Body of pancreas (tissue), 4 donors: ENCODE data around the gene AHCYL1. TPM values are rescaled to one million over a fixed set of nuclear protein-coding genes. Genes with fewer than 3 reads are reported as not detected.

Source experiments
- ATAC-seq: fragments of 150-250 bp; one replicate; pipeline ENCODE4 v1.9.1; 2016
- DNase-seq, 4 donors: peaks; one replicate each; pipeline ENCODE4 v3.0.0-alpha.2; 2019
- H3K27ac ChIP-seq, 4 donors: fragments of 200-600 bp; sonication (generic); 1 replicate in 3 of 4; 2 replicates in 1 of 4; pipeline versions ENCODE4 v1.5.1 to v1.6.1; 2016 to 2019; ENCODE audit warnings: mild to moderate bottlenecking in 1 of 4, mixed read lengths in 1 of 4, moderate library complexity in 1 of 4
- H3K27me3 ChIP-seq, 2 donors: fragments of 200-600 bp; sonication (generic); one replicate each; pipeline ENCODE4 v1.6.0; 2016; ENCODE audit warnings: mild to moderate bottlenecking in 1 of 2
- H3K36me3 ChIP-seq, 2 donors: fragments of 200-600 bp; sonication (generic); replicated peaks in 1 of 2; 2 replicates each; pipeline ENCODE4 v1.5.1; 2016; ENCODE audit warnings: low read depth in 2 of 2; ENCODE audit not compliant: insufficient read depth in 1 of 2
- H3K4me1 ChIP-seq: fragments of 200-600 bp; sonication (generic); one replicate; pipeline ENCODE4 v1.6.0; 2016
- H3K4me3 ChIP-seq, 2 donors: fragments of 200-600 bp; sonication (generic); 1 replicate in 1 of 2; 2 replicates in 1 of 2; pipeline ENCODE4 v1.5.1; 2016 to 2019
- H3K9me3 ChIP-seq, 3 donors: fragments of 200-600 bp; sonication (generic); 1 replicate in 2 of 3; 2 replicates in 1 of 3; pipeline ENCODE4 v1.5.1; 2016
- CTCF ChIP-seq, 7 experiments: fragments of 450-650 bp in 4 of 7; fragments of 200-600 bp in 3 of 7; sonication (generic) in 3 of 7; IDR thresholded peaks; one replicate each; pipeline ENCODE4 v1.5.1; 2016 to 2019; ENCODE audit warnings: antibody characterized with exemption in 7 of 7
- POLR2A ChIP-seq, 3 donors: fragments of 450-650 bp; IDR thresholded peaks; one replicate each; pipeline ENCODE4 v1.6.1; 2016; ENCODE audit warnings: antibody characterized with exemption in 3 of 3, mild to moderate bottlenecking in 2 of 3
- WGBS, 2 donors: methylation state at CpG; one replicate each; pipeline ENCODE4 v1.1.5; 2017; 5-methylcytosine and 5-hydroxymethylcytosine counted together
- intact Hi-C: fragments of 100-400 bp; cut with DNase I; formaldehyde crosslinking; loops from one replicate; pipeline ENCODE4 v1.15.1; 2023
- total RNA-seq, 2 donors: library from RNA; depleted of rRNA; stranded (reverse); fragments of >200 nt; gene quantifications; one replicate each; pipeline ENCODE4 v1.1.0, GENCODE V29; 2016

Gene AHCYL1
- total RNA-seq, 2 donors from 2014 or later = 38.4 to 61.6 TPM

- 65 to 80% methylated on average over 7 of the region's 7 CpGs for WGBS, 2 donors
- Histone ChIP-seq H3K9me3 (no peaks in the 10 kb centered on the region), H3K4me1 (peaks cover 18% of the 10 kb centered on the region), H3K27ac (peak overlapping the region in 1 of 4 donors; percentile 29), H3K27me3 (no peaks in the 10 kb centered on the region), H3K36me3 (peaks cover 0 to 7% of the 10 kb centered on the region in 2 donors), H3K4me3 (no peak overlapping the region)
- TF ChIP-seq CTCF (IDR thresholded peaks at IDR 0.05) (no peak), POLR2A (IDR thresholded peaks at IDR 0.05) (no peak)
- intact Hi-C loops = no loop called here
- ATAC-seq = no peak
- DNase-seq = no peak
Observed at GRCh38 chr1:110008971-110009565, 24.5 kb downstream of the AHCYL1 start.

DNA sequence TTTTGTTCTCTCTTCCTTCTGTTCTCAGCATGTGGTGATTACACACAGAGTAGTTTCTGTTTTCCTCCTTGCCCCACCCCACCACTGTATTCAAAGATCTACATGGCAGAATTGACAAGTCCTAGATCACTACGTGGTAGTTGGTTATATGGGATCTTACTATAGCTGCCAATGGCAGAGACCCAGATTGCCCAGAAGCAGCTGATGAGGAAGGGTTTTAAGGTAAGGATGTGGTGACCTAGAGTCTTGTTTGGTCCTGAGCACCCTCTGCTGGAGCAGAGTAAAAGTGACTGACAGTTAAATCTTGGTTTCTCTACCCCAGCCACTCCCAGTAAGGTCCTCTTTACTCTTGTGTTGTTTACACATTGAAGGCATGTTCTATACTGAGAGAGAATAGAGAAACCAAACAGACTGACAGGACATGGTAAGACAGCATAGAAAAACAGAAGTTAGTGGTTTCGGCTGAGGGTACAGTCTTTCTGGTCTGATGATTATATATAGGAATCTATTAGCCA lies 27.0 kb downstream of the AHCYL1 start:
- H3K4me3 ChIP-seq = no peak overlapping the region
- peaks cover 4% of the 10 kb centered on the region for H3K4me1 ChIP-seq
- no peak overlapping the region for H3K27ac ChIP-seq
- peak; percentile 66 for ATAC-seq
- no peaks in the 10 kb centered on the region for H3K9me3 ChIP-seq
- peak; percentile 31 to 56 (median 35) for DNase-seq
- no peak for TF ChIP-seq POLR2A (IDR thresholded peaks at IDR 0.05)
- peak in 6 of 7 experiments; percentile 22 to 60 (median 47) for TF ChIP-seq CTCF (IDR thresholded peaks at IDR 0.05)
- no peaks in the 10 kb centered on the region for H3K27me3 ChIP-seq
- intact Hi-C loops = no loop called here
- H3K36me3 ChIP-seq = peaks cover 6 to 25% of the 10 kb centered on the region in 2 donors
- WGBS, 2 donors = 50 to 53% methylated on average over 2 of the region's 2 CpGs

GRCh38 chr1:110012100-110012780 lies 27.7 kb downstream of the AHCYL1 start:
- no peak overlapping the region for H3K27ac ChIP-seq
- no peak for ATAC-seq
- H3K36me3 ChIP-seq = peaks cover 6 to 29% of the 10 kb centered on the region in 2 donors

DNA sequence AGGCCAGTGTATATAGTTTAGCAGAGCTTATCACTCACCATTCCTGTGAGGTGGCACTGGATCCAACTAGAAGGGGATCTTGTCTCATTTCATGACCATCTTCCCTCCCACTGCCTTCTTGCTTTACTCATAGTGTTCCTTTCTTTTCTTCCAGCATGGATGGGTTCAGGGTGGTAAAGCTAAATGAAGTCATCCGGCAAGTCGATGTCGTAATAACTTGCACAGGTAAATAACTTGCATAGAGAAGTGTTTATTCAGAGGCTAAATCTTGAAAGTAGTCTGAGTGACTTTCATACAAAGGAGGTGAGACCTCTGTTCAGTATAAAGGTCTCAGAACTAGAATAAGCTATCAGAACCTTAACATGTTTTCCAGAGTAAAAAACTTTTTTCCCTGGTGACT lies 33.2 kb downstream of the AHCYL1 start:
- DNase-seq (no peak), ATAC-seq (no peak)
- TF ChIP-seq POLR2A (IDR thresholded peaks at IDR 0.05) = no peak
- no peaks in the 10 kb centered on the region for H3K4me1 ChIP-seq
- no peak overlapping the region for H3K4me3 ChIP-seq
- H3K27me3 ChIP-seq = no peaks in the 10 kb centered on the region
- H3K36me3 ChIP-seq = peaks cover 10 to 72% of the 10 kb centered on the region in 2 donors
- WGBS, 2 donors = 70 to 87% methylated on average over 3 of the region's 3 CpGs
- intact Hi-C loops = no loop called here
- H3K27ac ChIP-seq = no peak overlapping the region
- H3K9me3 ChIP-seq = no peaks in the 10 kb centered on the region

More at GRCh38 chr1:110012100-110012780, 27.7 kb downstream of the AHCYL1 start:
- Histone ChIP-seq H3K4me3 (no peak overlapping the region), H3K4me1 (peaks cover 4% of the 10 kb centered on the region), H3K27me3 (no peaks in the 10 kb centered on the region), H3K9me3 (no peaks in the 10 kb centered on the region)
- WGBS, 2 donors = 52 to 54% methylated on average over 6 of the region's 6 CpGs
- intact Hi-C loops = no loop called here
- no peak for DNase-seq
- no peak for TF ChIP-seq POLR2A (IDR thresholded peaks at IDR 0.05)
- TF ChIP-seq CTCF (IDR thresholded peaks at IDR 0.05) = no peak

GRCh38 chr1:110018396-110018795 lies 33.8 kb downstream of the AHCYL1 start:
- ATAC-seq = no peak
- intact Hi-C loops = no loop called here

More at GRCh38 chr1:110018396-110018795, 33.8 kb downstream of the AHCYL1 start:
- no peak overlapping the region for H3K4me3 ChIP-seq
- WGBS, 2 donors = 86 to 90% methylated on average over 9 of the region's 9 CpGs
- no peaks in the 10 kb centered on the region for H3K9me3 ChIP-seq
- H3K36me3 ChIP-seq = peaks cover 10 to 78% of the 10 kb centered on the region in 2 donors
- no peak overlapping the region for H3K27ac ChIP-seq
- no peaks in the 10 kb centered on the region for H3K27me3 ChIP-seq
- TF ChIP-seq CTCF (IDR thresholded peaks at IDR 0.05) (no peak), POLR2A (IDR thresholded peaks at IDR 0.05) (no peak)
- H3K4me1 ChIP-seq = no peaks in the 10 kb centered on the region
- DNase-seq = peak in 3 of 4 donors; percentile 45 to 65 (median 46)
